ENCODE measurements around the gene NR2F1-AS1. TPM values are rescaled to one million over a fixed set of nuclear protein-coding genes. Genes with fewer than 3 reads are reported as not detected.

NR2F1-AS1 gene
- total and polyA plus RNA-seq, 9 of the 15 experiments (the other 6 are each of a cell fraction or from before 2014, with no cell fraction given), result not detected

GRCh38 chr5:93512799-93513198, 68.2 kb downstream of the NR2F1-AS1 start:
- in situ Hi-C loops (cut with MboI), result no loop called here
- DNase-seq (ENCODE audit: extremely low read depth in 1 of 4, low spot score in 3 of 4), result no peak
- Histone ChIP-seq H3K27me3 (ENCODE audit: control insufficient read depth in 2 of 2, insufficient read depth in 2 of 2, low read length in 2 of 2) (no peaks in the 10 kb centered on the region), H3K79me2 (ENCODE audit: control insufficient read depth, insufficient read depth, low read length) (no peaks in the 10 kb centered on the region), H4K20me1 (replicated peaks; ENCODE audit: control insufficient read depth, insufficient read depth, low read length) (no peaks in the 10 kb centered on the region), H2AFZ (ENCODE audit: low read depth, low read length) (no peak overlapping the region), H3K4me1 (replicated peaks in 1 of 2; ENCODE audit: control insufficient read depth in 2 of 2, insufficient read depth in 2 of 2, low read length in 2 of 2) (no peaks in the 10 kb centered on the region), H3K4me3 (no peak overlapping the region), H3K36me3 (ENCODE audit: control insufficient read depth, insufficient read depth, low read length) (no peaks in the 10 kb centered on the region), H3K9me1 (ENCODE audit: control insufficient read depth, insufficient read depth, low read length) (no peaks in the 10 kb centered on the region), H3K9ac (ENCODE audit: insufficient read depth in 1 of 2, low read depth in 2 of 2, low read length in 2 of 2) (no peak overlapping the region), H3K27ac (ENCODE audit: extremely low read depth, low read depth, low read length) (no peak overlapping the region), H3K9me3 (replicated peaks; ENCODE audit: control insufficient read depth, insufficient read depth, low read depth, low read length) (no peaks in the 10 kb centered on the region; the same call in 1 of the 2 replicates), H3K4me2 (ENCODE audit: insufficient read depth, low read length) (no peak overlapping the region)
- TF ChIP-seq ETV5 (CRISPR knock-in tag; IDR thresholded peaks at IDR 0.05; ENCODE audit: low read depth) (no peak), ADNP (tag; IDR thresholded peaks at IDR 0.05) (no peak), ZNF445 (CRISPR knock-in tag; IDR thresholded peaks at IDR 0.05; ENCODE audit: low read depth) (no peak), RAD51 (IDR thresholded peaks at IDR 0.05; ENCODE audit: borderline replicate concordance, low read depth) (no peak), SETDB1 (IDR thresholded peaks at IDR 0.05; ENCODE audit: low read length) (no peak), KAT7 (CRISPR knock-in tag; IDR thresholded peaks at IDR 0.05; ENCODE audit: borderline replicate concordance) (no peak), ZFPM2 (CRISPR knock-in tag; IDR thresholded peaks at IDR 0.05) (no peak), PYGO2 (tag; IDR thresholded peaks at IDR 0.05) (no peak), TAF7 (tag; IDR thresholded peaks at IDR 0.05) (no peak)
- TF ChIP-seq, protein P1, sequence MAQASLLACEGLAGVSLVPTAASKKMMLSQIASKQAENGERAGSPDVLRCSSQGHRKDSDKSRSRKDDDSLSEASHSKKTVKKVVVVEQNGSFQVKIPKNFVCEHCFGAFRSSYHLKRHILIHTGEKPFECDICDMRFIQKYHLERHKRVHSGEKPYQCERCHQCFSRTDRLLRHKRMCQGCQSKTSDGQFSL (CRISPR knock-in tag; IDR thresholded peaks at IDR 0.05), result no peak
- TF ChIP-seq, protein P1 (tag; IDR thresholded peaks at IDR 0.05), result no peak
- TF ChIP-seq, protein P2, sequence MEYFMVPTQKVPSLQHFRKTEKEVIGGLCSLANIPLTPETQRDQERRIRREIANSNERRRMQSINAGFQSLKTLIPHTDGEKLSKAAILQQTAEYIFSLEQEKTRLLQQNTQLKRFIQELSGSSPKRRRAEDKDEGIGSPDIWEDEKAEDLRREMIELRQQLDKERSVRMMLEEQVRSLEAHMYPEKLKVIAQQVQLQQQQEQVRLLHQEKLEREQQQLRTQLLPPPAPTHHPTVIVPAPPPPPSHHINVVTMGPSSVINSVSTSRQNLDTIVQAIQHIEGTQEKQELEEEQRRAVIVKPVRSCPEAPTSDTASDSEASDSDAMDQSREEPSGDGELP (CRISPR knock-in tag; IDR thresholded peaks at IDR 0.05; ENCODE audit: borderline replicate concordance), result no peak
- TF ChIP-seq, protein P3, sequence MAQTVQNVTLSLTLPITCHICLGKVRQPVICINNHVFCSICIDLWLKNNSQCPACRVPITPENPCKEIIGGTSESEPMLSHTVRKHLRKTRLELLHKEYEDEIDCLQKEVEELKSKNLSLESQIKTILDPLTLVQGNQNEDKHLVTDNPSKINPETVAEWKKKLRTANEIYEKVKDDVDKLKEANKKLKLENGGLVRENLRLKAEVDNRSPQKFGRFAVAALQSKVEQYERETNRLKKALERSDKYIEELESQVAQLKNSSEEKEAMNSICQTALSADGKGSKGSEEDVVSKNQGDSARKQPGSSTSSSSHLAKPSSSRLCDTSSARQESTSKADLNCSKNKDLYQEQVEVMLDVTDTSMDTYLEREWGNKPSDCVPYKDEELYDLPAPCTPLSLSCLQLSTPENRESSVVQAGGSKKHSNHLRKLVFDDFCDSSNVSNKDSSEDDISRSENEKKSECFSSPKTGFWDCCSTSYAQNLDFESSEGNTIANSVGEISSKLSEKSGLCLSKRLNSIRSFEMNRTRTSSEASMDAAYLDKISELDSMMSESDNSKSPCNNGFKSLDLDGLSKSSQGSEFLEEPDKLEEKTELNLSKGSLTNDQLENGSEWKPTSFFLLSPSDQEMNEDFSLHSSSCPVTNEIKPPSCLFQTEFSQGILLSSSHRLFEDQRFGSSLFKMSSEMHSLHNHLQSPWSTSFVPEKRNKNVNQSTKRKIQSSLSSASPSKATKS (CRISPR knock-in tag; IDR thresholded peaks at IDR 0.05), result no peak
- no peak for FAIRE-seq
- ChIA-PET POLR2A (no interaction called here), CTCF (ENCODE audit: low intra/inter-chr PET ratio) (no interaction called here)
- ATAC-seq, result no peak
- no TSS peak for BruUV-seq (replicated peaks)
- 0% methylated on average over 3 of the region's 3 CpGs for WGBS (ENCODE audit: insufficient coverage, low coverage, missing lambda C conversion rate)
- intact Hi-C loops (cut with micrococcal nuclease), result no loop called here

All from K562 (cell line).